GM12872 (cell line): Measurements from ENCODE around the gene TMX3.

Source experiments
- CTCF ChIP-seq: IDR thresholded peaks from 3 replicates; pipeline ENCODE4 v1.5.1; 2011; ENCODE audit warnings: low read depth, mild to moderate bottlenecking, low read length, moderate library complexity; ENCODE audit not compliant: insufficient read depth

The TMX3 gene

GRCh38 chr18:68693091-68693815 lies 21.7 kb downstream of the TMX3 start:
- no peak for TF ChIP-seq CTCF

GRCh38 chr18:68679528-68679927 lies 35.4 kb downstream of the TMX3 start:
- TF ChIP-seq CTCF, result no peak

- 0 out of 3 replicates have a peak, but pooled peaks have one; percentile 2 for TF ChIP-seq CTCF
These were observed 38.0 kb downstream of the TMX3 start for GRCh38 chr18:68676913-68677312.

GRCh38 chr18:68667121-68667520 lies 47.8 kb downstream of the TMX3 start:
- no peak for TF ChIP-seq CTCF

GRCh38 chr18:68666381-68666780 lies 48.5 kb downstream of the TMX3 start:
- TF ChIP-seq CTCF, result no peak

- TF ChIP-seq CTCF, result no peak
These were observed 49.3 kb downstream of the TMX3 start for GRCh38 chr18:68665628-68666027.

GRCh38 chr18:68662754-68663153 lies 52.2 kb downstream of the TMX3 start:
- peak; percentile 31; the same call in 1 of the 3 replicates for TF ChIP-seq CTCF
